ENCODE results near the gene RGS6.

The RGS6 gene

DNA sequence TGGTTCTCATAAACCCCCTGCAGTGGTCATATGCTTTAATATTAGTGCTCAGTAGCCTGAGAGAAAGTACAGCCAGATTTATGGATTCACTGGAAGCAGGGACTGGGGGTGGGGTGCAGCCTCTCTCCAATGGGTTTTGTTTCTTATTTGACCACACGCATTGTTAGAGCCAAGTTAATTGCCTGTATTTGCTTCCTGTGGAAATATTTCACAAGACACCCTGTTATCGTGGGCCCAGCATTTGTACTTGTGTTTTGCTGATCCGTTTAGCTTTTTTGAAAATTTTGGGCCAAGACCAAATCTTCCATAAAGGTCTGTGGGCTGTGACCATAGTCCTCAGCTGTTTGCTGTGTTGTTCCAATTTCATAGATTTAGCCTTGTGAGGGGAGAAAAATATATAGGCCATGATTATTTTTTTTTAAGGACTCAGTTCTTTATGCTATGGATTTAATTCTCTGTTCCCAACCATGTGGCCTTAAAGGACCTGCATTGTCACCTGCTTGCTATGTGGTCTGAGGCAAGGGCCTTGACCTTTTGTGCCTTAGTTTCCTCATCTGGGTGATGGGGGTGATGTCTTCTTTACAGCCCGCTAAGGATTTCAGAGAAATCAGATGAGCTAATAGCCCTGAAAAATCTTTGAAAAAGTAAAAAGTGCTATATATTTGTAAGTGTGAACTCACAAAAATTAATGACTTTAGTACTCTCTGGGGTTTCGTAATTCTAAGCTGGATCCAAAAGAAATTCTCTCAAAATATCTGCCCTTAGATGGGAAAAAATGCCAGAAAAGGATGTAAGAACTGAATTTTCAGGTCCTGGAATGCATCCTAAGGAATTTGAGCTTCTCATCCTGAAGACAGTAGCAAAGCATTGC lies 591.4 kb downstream of the RGS6 start:
- DNase-seq (ENCODE audit: low read depth, low spot score), result no peak

GRCh38 chr14:72524295-72524629 lies 592.0 kb downstream of the RGS6 start:
- no peak for DNase-seq (ENCODE audit: low read depth, low spot score)

- no peak for DNase-seq (ENCODE audit: low read depth, low spot score)
Measured at GRCh38 chr14:72525087-72525915, 593.1 kb downstream of the RGS6 start.

DNA sequence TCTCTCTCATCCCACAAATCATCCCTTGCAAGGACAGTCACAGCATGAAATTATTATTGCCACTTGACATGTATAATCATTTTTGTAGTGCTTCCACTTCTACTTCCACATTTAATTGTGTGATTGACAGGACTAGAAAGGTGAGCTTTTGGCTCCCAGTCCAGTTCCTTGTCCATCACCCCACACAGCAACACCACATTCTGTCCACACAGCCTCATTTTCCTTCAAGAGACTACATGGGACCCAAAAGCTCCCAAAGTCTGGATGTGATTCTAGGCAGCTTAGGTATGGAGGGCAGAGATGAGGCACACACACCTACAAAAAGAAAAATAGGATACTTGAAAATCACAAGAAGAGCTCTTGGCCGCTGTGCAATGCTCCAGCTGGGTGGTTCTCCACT lies 595.4 kb downstream of the RGS6 start:
- DNase-seq (ENCODE audit: low read depth, low spot score), result no peak

DNA sequence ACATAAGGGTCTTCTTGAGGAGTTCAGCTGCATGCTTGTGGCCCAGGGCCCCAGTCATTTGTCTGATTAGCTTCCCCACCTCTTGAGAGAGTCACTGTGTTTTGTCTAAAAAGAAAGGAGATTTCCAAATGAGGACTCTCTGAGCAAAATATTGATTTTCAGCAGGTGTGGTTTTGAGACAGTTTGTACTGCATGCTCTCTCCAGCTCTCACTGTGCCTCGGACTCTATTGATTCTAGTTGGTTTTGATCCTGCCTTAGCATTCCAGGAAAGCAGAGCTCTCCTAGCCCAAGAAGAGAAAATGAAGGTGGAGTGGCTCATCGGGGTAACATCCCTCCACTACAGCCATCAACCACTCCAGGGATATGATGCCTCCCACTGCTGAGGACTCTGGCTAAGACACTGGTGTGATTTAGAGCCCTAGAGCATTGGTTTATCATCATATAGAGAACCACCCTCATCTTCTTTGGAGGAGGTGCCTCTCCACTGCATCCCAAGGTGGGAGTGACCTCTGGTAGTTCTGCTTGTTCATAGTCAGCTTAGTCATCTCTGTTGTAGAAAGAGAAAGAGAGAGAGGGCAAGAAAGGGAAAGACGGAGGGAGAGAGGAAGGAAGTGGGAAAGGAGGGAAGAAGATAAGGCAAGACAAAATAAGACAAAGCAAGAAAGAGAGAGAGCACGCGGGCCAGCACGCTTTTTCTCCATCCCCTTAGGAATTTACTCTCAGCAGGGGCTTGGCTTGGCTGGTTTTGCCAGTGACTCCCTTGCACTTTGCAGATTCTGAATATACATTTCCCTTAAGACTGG lies 596.0 kb downstream of the RGS6 start:
- DNase-seq (ENCODE audit: low read depth, low spot score), result no peak

GRCh38 chr14:72528863-72529175 lies 596.6 kb downstream of the RGS6 start:
- DNase-seq (ENCODE audit: low read depth, low spot score), result no peak

DNA sequence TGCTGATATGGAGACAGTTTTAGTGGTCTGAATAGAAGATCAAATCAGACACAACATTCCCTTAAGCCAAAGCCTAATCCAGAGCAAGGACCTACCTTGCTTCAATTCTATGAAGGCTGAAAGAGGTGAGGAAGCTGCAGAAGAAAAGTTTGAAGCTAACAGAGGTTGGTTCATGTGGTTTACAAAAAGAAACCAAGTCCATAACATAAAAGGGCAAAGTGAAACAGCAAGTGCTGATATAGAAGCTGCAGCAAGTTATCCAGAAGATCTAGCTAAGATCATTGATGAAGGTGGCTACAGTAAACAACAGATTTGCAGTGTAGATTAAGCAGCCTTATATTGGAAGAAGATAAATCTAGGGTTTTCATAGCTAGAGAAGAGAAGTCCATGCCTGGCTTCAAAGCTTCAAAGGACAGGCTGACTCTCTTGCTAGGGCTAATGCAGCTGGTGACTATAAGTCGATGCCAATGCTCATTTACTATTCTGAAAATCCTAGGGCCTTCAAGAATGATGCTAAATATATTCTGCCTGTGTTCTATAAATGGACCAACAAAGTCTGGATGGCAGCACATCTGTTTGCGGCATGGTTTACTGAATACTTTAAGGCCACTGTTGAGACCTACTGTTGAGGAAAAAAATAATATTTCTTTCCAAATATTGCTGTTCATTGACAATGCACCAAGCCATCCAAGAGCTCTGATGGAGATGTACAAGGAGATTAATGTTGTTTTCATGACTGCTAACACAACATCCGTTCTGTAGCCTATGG lies 600.6 kb downstream of the RGS6 start:
- DNase-seq (ENCODE audit: low read depth, low spot score), result no peak

- DNase-seq (ENCODE audit: low read depth, low spot score), result no peak
Measured at GRCh38 chr14:72535485-72535884, 603.3 kb downstream of the RGS6 start.

- no peak for DNase-seq (ENCODE audit: low read depth, low spot score)
Measured at GRCh38 chr14:72538387-72538786, 606.2 kb downstream of the RGS6 start.

DNA sequence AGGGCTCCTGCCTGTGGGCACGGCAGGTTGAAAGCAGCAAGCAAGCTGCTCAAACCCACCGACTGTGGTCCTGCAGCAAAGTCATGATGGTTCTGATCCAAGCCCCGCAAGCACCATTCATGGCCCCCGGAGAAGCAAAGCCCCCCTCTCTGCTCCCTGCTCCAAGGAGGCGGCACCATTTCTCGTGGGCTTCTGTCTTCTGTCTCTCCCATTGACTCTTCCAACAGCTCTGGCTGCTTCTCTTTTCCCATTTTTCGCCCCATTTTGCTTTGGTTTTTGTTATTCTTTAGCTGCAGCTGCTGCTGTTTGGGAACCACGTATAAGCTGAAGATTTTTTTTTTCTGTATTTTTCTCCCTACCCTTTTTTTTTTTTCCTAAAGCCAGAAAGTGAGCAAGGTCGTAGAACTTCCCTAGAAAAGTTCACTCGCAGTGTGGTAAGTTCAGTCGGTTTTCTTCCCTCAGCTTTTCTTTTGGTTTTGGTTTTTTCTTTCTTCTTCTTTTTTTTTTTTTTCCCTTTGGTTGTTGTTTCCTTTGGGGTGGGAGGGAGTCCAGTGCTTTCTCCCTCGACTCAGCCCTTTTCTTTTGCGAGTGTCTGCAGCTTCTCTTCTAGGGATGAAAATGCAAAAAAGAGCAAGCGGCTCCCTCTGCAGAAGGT lies 607.6 kb downstream of the RGS6 start:
- no peak for DNase-seq (ENCODE audit: low read depth, low spot score)

DNA sequence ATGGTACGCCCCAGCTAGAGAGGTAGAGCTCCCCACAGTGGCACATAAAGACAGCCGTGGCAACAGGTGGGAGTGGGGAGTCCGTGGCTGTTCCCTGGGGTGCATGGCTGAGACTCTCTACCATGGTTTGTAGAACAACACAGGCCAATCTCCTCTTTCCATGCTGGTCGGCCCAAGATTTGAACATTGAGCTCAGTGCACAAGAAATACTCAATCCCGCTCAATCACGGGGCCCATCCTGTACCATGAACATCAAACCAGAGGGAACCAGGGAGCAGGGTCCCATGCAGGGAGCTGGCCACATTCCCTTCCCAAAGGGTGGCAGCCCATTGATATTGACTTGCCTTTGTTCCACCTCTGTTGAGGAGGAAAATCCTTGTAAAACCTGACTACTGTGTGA lies 608.6 kb downstream of the RGS6 start:
- DNase-seq (ENCODE audit: low read depth, low spot score), result no peak

DNA sequence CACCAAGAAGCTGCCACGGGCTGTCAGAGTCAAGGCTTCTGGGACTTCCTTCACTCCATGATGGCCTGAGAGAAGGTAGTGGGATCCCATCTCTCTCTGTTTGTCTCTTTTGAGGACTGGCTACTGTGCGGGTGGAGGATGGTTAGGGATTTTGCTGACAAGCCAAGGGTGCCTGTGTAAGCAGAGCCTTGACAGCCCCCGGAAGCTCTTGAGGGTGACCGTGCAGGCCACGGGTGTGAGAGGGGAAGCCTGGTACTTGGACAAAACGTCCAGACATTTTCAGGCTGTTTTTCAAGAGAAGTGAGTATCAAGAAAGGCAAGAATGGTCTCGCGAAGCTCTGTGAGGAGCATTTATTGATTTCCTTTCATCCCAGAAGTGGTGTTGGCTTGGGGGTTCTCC lies 609.3 kb downstream of the RGS6 start:
- DNase-seq (ENCODE audit: low read depth, low spot score), result no peak

DNA sequence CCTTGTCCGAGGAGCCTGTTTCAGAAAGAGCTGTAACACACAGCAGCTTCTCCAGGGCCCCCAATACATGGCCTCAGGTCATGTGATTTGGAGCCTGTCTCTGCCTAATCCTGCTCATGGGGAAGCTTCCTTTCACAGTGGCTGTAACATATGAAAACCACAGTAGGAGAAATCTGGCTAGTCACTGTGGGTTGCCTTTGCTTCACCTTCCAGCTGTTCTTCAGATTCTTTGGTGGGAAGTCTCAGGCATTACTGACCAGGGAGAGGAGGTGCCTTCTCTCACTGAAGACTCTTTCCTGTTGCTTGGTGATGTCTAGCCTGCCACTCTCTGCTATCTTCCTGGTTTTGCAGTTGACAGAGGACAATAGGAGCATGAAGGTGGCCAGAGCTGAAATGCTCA lies 611.1 kb downstream of the RGS6 start:
- no peak for DNase-seq (ENCODE audit: low read depth, low spot score)

GRCh38 chr14:72544615-72545387 lies 612.6 kb downstream of the RGS6 start:
- DNase-seq (ENCODE audit: low read depth, low spot score), result no peak

- no peak for DNase-seq (ENCODE audit: low read depth, low spot score)
Measured at GRCh38 chr14:72545411-72546311, 613.4 kb downstream of the RGS6 start.

DNA sequence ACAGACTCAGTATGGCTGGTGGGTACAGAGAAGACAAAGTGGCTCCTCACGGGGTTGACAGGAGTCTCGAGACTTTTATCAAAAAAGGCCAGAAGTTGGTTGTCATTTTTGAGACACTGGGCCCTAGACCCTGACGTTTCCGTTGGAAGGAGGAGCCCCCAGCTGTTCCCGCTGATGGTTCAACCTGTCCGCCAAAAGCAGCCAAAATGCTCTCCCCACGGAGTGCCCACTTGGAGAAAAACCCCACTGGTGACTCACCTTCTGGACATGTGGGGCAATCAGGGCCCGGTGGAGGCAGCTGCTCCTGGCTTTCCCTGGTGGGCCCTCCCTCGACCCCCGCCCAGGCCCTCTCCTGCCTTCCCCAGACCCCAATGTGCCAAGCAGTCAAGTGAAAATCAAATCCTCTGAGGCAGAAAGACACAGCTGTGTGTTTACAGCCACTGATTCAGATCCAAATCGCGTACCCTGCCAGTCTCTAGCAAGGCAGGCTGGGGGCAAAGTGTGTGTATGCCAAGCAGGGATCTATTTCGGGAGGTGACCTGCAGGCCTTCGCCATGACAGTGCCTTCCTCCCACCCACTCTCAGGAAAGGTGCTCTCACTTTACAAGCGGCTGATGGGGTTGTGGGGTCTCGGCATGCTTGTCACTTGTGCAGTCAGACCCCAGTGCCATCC lies 614.3 kb downstream of the RGS6 start:
- DNase-seq (ENCODE audit: low read depth, low spot score), result no peak

GRCh38 chr14:72547999-72548398 lies 615.8 kb downstream of the RGS6 start:
- DNase-seq (ENCODE audit: low read depth, low spot score), result no peak

- no peak for DNase-seq (ENCODE audit: low read depth, low spot score)
Measured at GRCh38 chr14:72549026-72549425, 616.8 kb downstream of the RGS6 start.

DNA sequence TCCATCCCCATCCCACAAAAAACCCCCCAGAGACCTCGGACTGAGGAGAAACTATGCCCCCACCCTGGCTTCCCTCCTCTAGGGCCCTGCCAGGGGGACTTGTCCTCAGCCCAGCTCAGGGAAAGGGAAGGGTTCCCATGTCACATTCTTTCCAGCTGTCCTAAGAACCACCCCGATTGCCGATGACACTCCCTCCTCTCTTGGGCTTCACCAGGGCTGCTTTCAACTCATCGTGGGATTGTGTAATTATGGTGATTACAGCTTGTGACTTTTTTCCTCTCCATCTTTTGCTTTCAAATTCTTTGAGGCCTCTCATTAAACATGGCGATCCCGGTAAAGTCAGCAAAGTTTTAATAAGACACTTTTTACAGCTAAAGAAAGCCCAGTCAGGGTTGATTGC lies 617.6 kb downstream of the RGS6 start:
- DNase-seq (ENCODE audit: low read depth, low spot score), result no peak
